HG03060 (cell line): ENCODE results near the gene ARFRP1.
A peak's percentile ranks its signal among the peaks of the same experiment; 100 is the strongest.
"Not testable (repeated sequence)": the region's sequence is repeated elsewhere in the genome, so short reads cannot be mapped to it uniquely, and the experiment has no call there.

Experiments used
- ATAC-seq: cut with Tn5 transposase; IDR thresholded peaks from one replicate; pipeline ENCODE4 v1.9.1; 2021; ENCODE audit warnings: low read depth, moderate number of reproducible peaks; ENCODE audit not compliant: unreplicated experiment

The ARFRP1 gene

GRCh38 chr20:63659370-63659769 is 48.4 kb downstream of the ARFRP1 start:
- no peak for ATAC-seq

- ATAC-seq, result no peak
These were observed 49.0 kb downstream of the ARFRP1 start for GRCh38 chr20:63658749-63659187.

- peak; percentile 66 for ATAC-seq
These were observed 49.6 kb downstream of the ARFRP1 start, which contains the start of gene RTEL1 for GRCh38 chr20:63657937-63658748. RTEL1 (plus strand) TSS chr20:63658312; CDS start chr20:63659403, 1,091 bp downstream.

GRCh38 chr20:63657260-63657936 is 50.4 kb downstream of the ARFRP1 start:
- ATAC-seq, result no peak

GRCh38 chr20:63656451-63656850 is 51.3 kb downstream of the ARFRP1 start:
- no peak for ATAC-seq

GRCh38 chr20:63655249-63655648 is 52.5 kb downstream of the ARFRP1 start:
- ATAC-seq, result no peak

- ATAC-seq, result no peak
These were observed 53.7 kb downstream of the ARFRP1 start for GRCh38 chr20:63653974-63654668.

GRCh38 chr20:63653041-63653973 is 54.5 kb downstream of the ARFRP1 start, which contains the start of gene STMN3:
STMN3 (minus strand) TSS chr20:63653424; CDS start chr20:63653345, 79 bp downstream.
- no peak for ATAC-seq

GRCh38 chr20:63652192-63652980 is 55.4 kb downstream of the ARFRP1 start:
- ATAC-seq, result no peak

GRCh38 chr20:63651942-63652191 is 55.9 kb downstream of the ARFRP1 start:
- no peak for ATAC-seq

GRCh38 chr20:63650486-63650885 is 57.3 kb downstream of the ARFRP1 start:
- ATAC-seq, result not testable (repeated sequence)

- ATAC-seq, result no peak
These were observed 58.7 kb downstream of the ARFRP1 start for GRCh38 chr20:63648895-63649589.
